ENCODE measurements around the gene CPA2. TPM values are rescaled to one million over a fixed set of nuclear protein-coding genes. Genes with fewer than 3 reads are reported as not detected.

The CPA2 gene
- total and polyA plus RNA-seq, 11 donors, result 0.17 to 1.1 (median 0.79) TPM; not detected in 6

DNA sequence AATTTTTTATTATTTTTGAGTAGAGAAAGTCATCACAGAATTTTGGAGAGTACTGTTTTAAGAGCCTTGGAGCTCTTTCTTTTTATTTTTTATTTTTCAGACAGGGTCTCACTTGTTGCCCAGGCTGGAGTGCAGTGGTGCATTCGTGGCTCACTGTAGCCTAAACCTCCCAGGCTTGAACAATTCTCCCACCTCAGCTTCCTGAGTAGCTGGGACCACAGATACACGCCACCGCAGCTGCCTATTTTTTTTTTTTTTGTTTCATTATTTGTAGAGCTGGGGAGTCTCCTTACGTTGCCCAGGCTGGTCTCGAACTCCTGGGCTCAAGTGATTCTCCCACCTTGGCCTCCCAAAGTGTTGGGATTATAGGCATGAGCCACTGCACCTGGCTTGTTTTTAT lies 36.9 kb downstream of the CPA2 start:
- Histone ChIP-seq H3K27me3 (no peaks in the 10 kb centered on the region), H3K36me3 (no peaks in the 10 kb centered on the region), H3K27ac (no peak overlapping the region), H3K9me3 (no peaks in the 10 kb centered on the region), H3K4me1 (no peaks in the 10 kb centered on the region), H3K4me3 (no peak overlapping the region)
- ATAC-seq (no peak), DNase-seq (no peak)
- intact Hi-C loops (cut with DNase I), result no loop called here
- no peak for TF ChIP-seq POLR2A (IDR thresholded peaks at IDR 0.05)
- TF ChIP-seq, protein P1, sequence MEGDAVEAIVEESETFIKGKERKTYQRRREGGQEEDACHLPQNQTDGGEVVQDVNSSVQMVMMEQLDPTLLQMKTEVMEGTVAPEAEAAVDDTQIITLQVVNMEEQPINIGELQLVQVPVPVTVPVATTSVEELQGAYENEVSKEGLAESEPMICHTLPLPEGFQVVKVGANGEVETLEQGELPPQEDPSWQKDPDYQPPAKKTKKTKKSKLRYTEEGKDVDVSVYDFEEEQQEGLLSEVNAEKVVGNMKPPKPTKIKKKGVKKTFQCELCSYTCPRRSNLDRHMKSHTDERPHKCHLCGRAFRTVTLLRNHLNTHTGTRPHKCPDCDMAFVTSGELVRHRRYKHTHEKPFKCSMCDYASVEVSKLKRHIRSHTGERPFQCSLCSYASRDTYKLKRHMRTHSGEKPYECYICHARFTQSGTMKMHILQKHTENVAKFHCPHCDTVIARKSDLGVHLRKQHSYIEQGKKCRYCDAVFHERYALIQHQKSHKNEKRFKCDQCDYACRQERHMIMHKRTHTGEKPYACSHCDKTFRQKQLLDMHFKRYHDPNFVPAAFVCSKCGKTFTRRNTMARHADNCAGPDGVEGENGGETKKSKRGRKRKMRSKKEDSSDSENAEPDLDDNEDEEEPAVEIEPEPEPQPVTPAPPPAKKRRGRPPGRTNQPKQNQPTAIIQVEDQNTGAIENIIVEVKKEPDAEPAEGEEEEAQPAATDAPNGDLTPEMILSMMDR (IDR thresholded peaks at IDR 0.05), result no peak
- 69 to 72% (median 70%) methylated on average over 5 of the region's 5 CpGs for WGBS, 4 donors

DNA sequence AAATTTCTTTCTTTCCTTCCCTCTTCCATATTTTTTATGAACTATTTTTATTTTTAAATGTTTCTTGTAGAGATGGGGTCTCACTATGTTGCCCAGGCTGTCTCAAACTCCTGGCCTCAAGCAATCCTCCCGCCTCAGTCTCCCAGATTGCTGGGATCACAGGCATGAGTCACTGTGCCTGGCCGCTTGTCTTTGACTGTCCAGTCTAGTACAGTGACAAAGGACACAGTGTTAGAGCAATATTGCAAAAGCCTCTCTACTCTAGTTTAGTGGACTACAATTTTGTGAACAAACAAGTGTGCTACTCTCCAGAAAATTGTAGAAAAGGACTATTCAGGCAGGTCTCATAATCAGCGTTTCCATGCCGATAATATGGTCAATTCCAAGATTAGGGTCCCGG lies 37.3 kb downstream of the CPA2 start:
- Histone ChIP-seq H3K27me3 (no peaks in the 10 kb centered on the region), H3K9me3 (no peaks in the 10 kb centered on the region), H3K27ac (no peak overlapping the region), H3K4me3 (no peak overlapping the region), H3K36me3 (no peaks in the 10 kb centered on the region), H3K4me1 (no peaks in the 10 kb centered on the region)
- WGBS, 4 donors, result 82 to 89% (median 86%) methylated on average over 5 of the region's 5 CpGs
- DNase-seq (no peak), ATAC-seq (no peak)
- intact Hi-C loops (cut with DNase I), result no loop called here
- TF ChIP-seq, protein P1 (IDR thresholded peaks at IDR 0.05), result no peak
- TF ChIP-seq POLR2A (IDR thresholded peaks at IDR 0.05), result no peak

DNA sequence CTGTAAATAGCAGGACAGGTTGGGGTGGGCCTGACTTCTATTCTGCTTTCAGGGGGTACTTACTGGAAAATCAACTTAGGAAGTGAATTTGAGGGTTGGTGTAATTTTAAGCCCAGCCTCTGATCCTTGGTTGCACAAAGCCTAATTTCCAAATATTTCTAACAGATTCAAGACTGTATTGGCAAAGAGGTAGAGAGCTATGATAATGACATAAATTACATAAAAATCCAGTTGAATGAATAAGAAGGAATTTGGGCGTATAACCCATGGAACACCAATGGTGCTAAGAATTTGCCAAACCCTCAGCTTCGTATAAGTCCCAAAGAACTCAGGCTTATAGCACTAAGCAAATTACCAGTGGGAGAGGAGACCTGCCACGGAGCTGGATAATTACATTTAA lies 38.2 kb downstream of the CPA2 start:
- DNase-seq, result no peak
- Histone ChIP-seq H3K4me3 (no peak overlapping the region), H3K36me3 (no peaks in the 10 kb centered on the region), H3K27me3 (no peaks in the 10 kb centered on the region), H3K4me1 (no peaks in the 10 kb centered on the region), H3K9me3 (no peaks in the 10 kb centered on the region), H3K27ac (no peak overlapping the region)
- intact Hi-C loops (cut with DNase I), result no loop called here
- 94 to 96% (median 95%) methylated on average over 3 of the region's 3 CpGs for WGBS, 4 donors
- no peak for TF ChIP-seq POLR2A (IDR thresholded peaks at IDR 0.05)
- TF ChIP-seq, protein P1 (IDR thresholded peaks at IDR 0.05), result no peak
- no peak for ATAC-seq

DNA sequence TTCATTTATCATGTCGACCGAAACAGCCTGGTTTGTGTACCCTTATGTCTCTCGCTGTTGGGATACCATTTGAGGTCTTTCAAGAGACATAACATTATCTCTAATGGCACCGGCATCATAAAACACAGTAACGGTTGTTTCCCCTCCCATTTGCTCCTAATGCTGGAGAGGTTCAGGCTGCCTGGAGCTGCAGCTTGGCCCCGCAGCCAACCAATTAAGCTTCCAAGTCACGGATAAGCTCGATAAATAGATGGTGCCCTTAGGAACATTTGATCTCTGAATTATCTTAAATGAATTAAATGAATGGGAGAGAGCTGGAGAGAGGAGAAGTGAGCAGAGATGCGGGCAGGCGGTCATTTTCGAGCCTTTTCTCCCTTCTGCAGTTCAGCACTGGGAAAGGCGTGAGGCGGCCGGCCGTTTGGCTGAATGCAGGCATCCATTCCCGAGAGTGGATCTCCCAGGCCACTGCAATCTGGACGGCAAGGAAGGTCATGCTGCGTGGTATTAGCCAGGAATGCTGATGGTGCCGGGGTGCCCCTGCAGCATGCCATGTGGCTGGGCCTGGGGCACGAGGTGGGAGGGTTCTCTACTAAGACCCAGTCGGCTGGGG lies 38.9 kb downstream of the CPA2 start:
- DNase-seq, result no peak
- H3K27me3 ChIP-seq, result no peaks in the 10 kb centered on the region
- TF ChIP-seq, protein P1 (IDR thresholded peaks at IDR 0.05), result no peak
- WGBS, 4 donors, result 82 to 89% (median 86%) methylated on average over 21 of the region's 21 CpGs
- no peaks in the 10 kb centered on the region for H3K36me3 ChIP-seq
- intact Hi-C loops (cut with DNase I), result no loop called here
- H3K27ac ChIP-seq, result no peak overlapping the region
- ATAC-seq, result no peak
- no peaks in the 10 kb centered on the region for H3K9me3 ChIP-seq
- H3K4me1 ChIP-seq, result no peaks in the 10 kb centered on the region
- no peak overlapping the region for H3K4me3 ChIP-seq
